CD14-positive monocyte (primary cell): ENCODE results near the gene IL1A. TPM values are rescaled to one million over a fixed set of nuclear protein-coding genes. Genes with fewer than 3 reads are reported as not detected.

ENCODE experiments used
- DNase-seq, 3 donors: peaks; one replicate each; pipeline ENCODE4 v3.0.0-alpha.2; 2011 to 2022
- H2AFZ ChIP-seq: 2 replicates; pipeline ENCODE4 v1.6.0; 2012; ENCODE audit warnings: mild to moderate bottlenecking, low read depth, low read length, inconsistent platforms; ENCODE audit not compliant: insufficient read depth, poor library complexity, severe bottlenecking
- H3K27ac ChIP-seq, 2 donors: 1 replicate in 1 of 2; 2 replicates in 1 of 2; pipeline ENCODE4 v1.5.1; 2012 to 2013; ENCODE audit warnings: low read length in 2 of 2, control low read depth in 1 of 2, inconsistent platforms in 1 of 2, low read depth in 1 of 2, mild to moderate bottlenecking in 1 of 2
- H3K27me3 ChIP-seq, 2 donors: one replicate each; pipeline versions ENCODE4 v1.6.0 to v1.6.1; 2011 to 2013; ENCODE audit warnings: low read length in 2 of 2; ENCODE audit not compliant: control insufficient read depth in 2 of 2, insufficient read depth in 2 of 2
- H3K36me3 ChIP-seq, 2 donors: replicated peaks in 1 of 2; 1 replicate in 1 of 2; 2 replicates in 1 of 2; pipeline versions ENCODE4 v1.5.1 to v1.6.1; 2012 to 2013; ENCODE audit warnings: low read length in 2 of 2, control low read depth in 1 of 2, inconsistent platforms in 1 of 2, mild to moderate bottlenecking in 1 of 2; ENCODE audit not compliant: insufficient read depth in 2 of 2, control insufficient read depth in 1 of 2
- H3K4me1 ChIP-seq, 2 donors: 1 replicate in 1 of 2; 2 replicates in 1 of 2; pipeline versions ENCODE4 v1.5.1 to v1.6.1; 2012 to 2013; ENCODE audit warnings: low read length in 2 of 2, control low read depth in 1 of 2, inconsistent platforms in 1 of 2, mild to moderate bottlenecking in 1 of 2, moderate library complexity in 1 of 2; ENCODE audit not compliant: insufficient read depth in 2 of 2, control insufficient read depth in 1 of 2
- H3K4me2 ChIP-seq: replicated peaks from 2 replicates; pipeline ENCODE3; 2012; ENCODE audit warnings: low read length, moderate library complexity, mild to moderate bottlenecking; ENCODE audit not compliant: poor library complexity, severe bottlenecking; ENCODE audit errors: extremely low read depth
- H3K4me3 ChIP-seq, 3 experiments: fragments of 200-600 bp in 1 of 3; sonication (generic) in 1 of 3; replicated peaks in 1 of 3; 1 replicate in 2 of 3; 2 replicates in 1 of 3; pipeline ENCODE4 v1.5.1; 2011 to 2013; ENCODE audit warnings: low read length in 3 of 3, mild to moderate bottlenecking in 3 of 3, control low read depth in 2 of 3, low read depth in 2 of 3, inconsistent platforms in 1 of 3, moderate library complexity in 1 of 3
- H3K79me2 ChIP-seq: 2 replicates; pipeline ENCODE4 v1.6.0; 2012; ENCODE audit warnings: mild to moderate bottlenecking, control low read depth, inconsistent platforms, low read length, moderate library complexity; ENCODE audit not compliant: insufficient read depth
- H3K9ac ChIP-seq: 2 replicates; pipeline ENCODE4 v1.6.0; 2017; ENCODE audit warnings: low read length, mild to moderate bottlenecking; ENCODE audit not compliant: insufficient read depth, poor library complexity, severe bottlenecking
- H3K9me3 ChIP-seq, 2 donors: replicated peaks in 1 of 2; 1 replicate in 1 of 2; 2 replicates in 1 of 2; pipeline versions ENCODE4 v1.5.1 to v1.6.1; 2012 to 2013; ENCODE audit warnings: low read length in 2 of 2, control low read depth in 1 of 2; ENCODE audit not compliant: control insufficient read depth in 1 of 2, insufficient read depth in 1 of 2
- H4K20me1 ChIP-seq: 2 replicates; pipeline ENCODE4 v1.6.0; 2012; ENCODE audit warnings: mild to moderate bottlenecking, low read length, control low read depth, moderate library complexity; ENCODE audit not compliant: insufficient read depth
- H3K27ac Mint-ChIP-seq, 7 donors: one replicate each; pipeline ENCODE4 v1.8.0; 2020; ENCODE audit warnings: mild to moderate bottlenecking in 7 of 7, mixed read lengths in 7 of 7, moderate library complexity in 6 of 7, inconsistent platforms in 2 of 7
- H3K27me3 Mint-ChIP-seq, 3 donors: one replicate each; pipeline ENCODE4 v1.8.0; 2021 to 2022; ENCODE audit warnings: low read depth in 3 of 3, mild to moderate bottlenecking in 3 of 3, mixed read lengths in 3 of 3, moderate library complexity in 3 of 3, inconsistent platforms in 1 of 3
- H3K36me3 Mint-ChIP-seq, 2 donors: one replicate each; pipeline ENCODE4 v1.8.0; 2020; ENCODE audit warnings: mixed read lengths in 2 of 2, inconsistent platforms in 1 of 2, mild to moderate bottlenecking in 1 of 2
- H3K4me1 Mint-ChIP-seq: one replicate; pipeline ENCODE4 v1.8.0; 2020; ENCODE audit warnings: mild to moderate bottlenecking, mixed read lengths
- H3K4me3 Mint-ChIP-seq, 2 donors: one replicate each; pipeline ENCODE4 v1.8.0; 2020; ENCODE audit warnings: mild to moderate bottlenecking in 2 of 2, mixed read lengths in 2 of 2, moderate library complexity in 1 of 2
- H3K9me3 Mint-ChIP-seq, 7 donors: one replicate each; pipeline ENCODE4 v1.8.0; 2020 to 2022; ENCODE audit warnings: mixed read lengths in 7 of 7, mild to moderate bottlenecking in 6 of 7, moderate library complexity in 6 of 7, inconsistent platforms in 2 of 7
- WGBS: methylation state at CpG from one replicate; pipeline ENCODE4 v1.1.5; 2013; ENCODE audit warnings: missing lambda C conversion rate; ENCODE audit not compliant: insufficient coverage; 5-methylcytosine and 5-hydroxymethylcytosine counted together
- intact Hi-C, 2 donors: fragments of 100-400 bp; cut with micrococcal nuclease; formaldehyde crosslinking; loops; one replicate each; pipeline versions ENCODE4 v1.15.0 to v1.15.1; 2023
- polyA plus RNA-seq, 3 donors: library from polyadenylated mRNA; depleted of rRNA in 1 of 3; unstranded in 2 of 3; stranded (reverse) in 1 of 3; fragments of 300-500 nt in 2 of 3; fragments of >200 nt in 1 of 3; fragmentation: Illumina TruSeq in 2 of 3; gene quantifications; 1 replicate in 2 of 3; 2 replicates in 1 of 3; pipeline ENCODE4 v1.2.3, GENCODE V29; 2012 to 2021
- TF ChIP-seq, protein P1 (sequence below): fragments of 200-600 bp; IDR thresholded peaks from one replicate; pipeline ENCODE4 v1.8.0; 2022; ENCODE audit warnings: antibody characterized with exemption, mild to moderate bottlenecking

IL1A gene
- polyA plus RNA-seq, 3 donors = 0.26 to 0.83 TPM; not detected in 1

DNA sequence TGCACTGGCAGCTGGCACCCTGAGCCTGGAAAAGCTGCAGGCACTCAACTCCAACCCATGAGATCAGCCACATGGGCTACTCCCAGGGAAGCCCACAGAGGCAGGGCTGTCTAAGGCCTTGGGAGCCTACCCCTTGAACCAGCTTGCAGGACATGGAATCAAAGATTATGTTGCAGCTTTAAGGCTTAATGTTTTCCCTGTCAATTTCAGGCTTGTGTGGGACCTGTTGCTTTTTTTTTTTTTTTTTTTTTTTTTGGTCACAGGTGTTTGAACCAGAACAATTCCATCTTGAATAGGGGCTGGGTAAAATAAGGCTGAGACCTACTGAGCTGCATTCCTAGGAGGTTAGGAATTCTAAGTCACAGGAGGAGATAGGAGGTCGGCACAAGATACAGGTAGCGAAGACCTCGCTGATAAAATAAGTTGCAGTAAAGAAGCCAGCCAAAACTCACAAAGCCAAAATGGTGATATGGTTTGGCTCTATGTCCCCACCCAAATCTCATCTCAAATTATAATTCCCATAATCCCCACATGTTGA, 7.5 kb upstream of the IL1A start:
- no peak overlapping the region for H3K9ac ChIP-seq
- H3K36me3 ChIP-seq = no peaks in the 10 kb centered on the region
- no peak overlapping the region for H3K27ac ChIP-seq
- H3K9me3 ChIP-seq = no peaks in the 10 kb centered on the region
- H3K36me3 Mint-ChIP-seq = no peaks in the 10 kb centered on the region
- peaks cover 61% of the 10 kb centered on the region for H3K4me1 Mint-ChIP-seq
- H3K4me3 ChIP-seq = no peak overlapping the region
- WGBS = no CpG with 5 or more reads among the region's 3 CpGs
- TF ChIP-seq, protein P1, sequence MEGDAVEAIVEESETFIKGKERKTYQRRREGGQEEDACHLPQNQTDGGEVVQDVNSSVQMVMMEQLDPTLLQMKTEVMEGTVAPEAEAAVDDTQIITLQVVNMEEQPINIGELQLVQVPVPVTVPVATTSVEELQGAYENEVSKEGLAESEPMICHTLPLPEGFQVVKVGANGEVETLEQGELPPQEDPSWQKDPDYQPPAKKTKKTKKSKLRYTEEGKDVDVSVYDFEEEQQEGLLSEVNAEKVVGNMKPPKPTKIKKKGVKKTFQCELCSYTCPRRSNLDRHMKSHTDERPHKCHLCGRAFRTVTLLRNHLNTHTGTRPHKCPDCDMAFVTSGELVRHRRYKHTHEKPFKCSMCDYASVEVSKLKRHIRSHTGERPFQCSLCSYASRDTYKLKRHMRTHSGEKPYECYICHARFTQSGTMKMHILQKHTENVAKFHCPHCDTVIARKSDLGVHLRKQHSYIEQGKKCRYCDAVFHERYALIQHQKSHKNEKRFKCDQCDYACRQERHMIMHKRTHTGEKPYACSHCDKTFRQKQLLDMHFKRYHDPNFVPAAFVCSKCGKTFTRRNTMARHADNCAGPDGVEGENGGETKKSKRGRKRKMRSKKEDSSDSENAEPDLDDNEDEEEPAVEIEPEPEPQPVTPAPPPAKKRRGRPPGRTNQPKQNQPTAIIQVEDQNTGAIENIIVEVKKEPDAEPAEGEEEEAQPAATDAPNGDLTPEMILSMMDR = no peak
- peaks cover 5 to 10% (median 7%) of the 10 kb centered on the region in 7 donors for H3K9me3 Mint-ChIP-seq
- H3K27me3 Mint-ChIP-seq = peaks cover 2 to 4% (median 2%) of the 10 kb centered on the region in 3 donors
- H3K79me2 ChIP-seq = no peaks in the 10 kb centered on the region
- no peak overlapping the region for H3K4me3 Mint-ChIP-seq
- peaks cover 64 to 77% of the 10 kb centered on the region in 2 donors for H3K4me1 ChIP-seq
- peaks cover 4% of the 10 kb centered on the region for H4K20me1 ChIP-seq
- H3K27ac Mint-ChIP-seq = peak overlapping the region in 1 of 7 donors; percentile 25
- intact Hi-C loops = loop anchor here in 1 of 2 donors (2.0 to 10.0 kb wide), 3 partner anchors 39 to 93 kb away; no protein-coding TSS in a partner anchor
- no peak overlapping the region for H3K4me2 ChIP-seq
- no peaks in the 10 kb centered on the region for H3K27me3 ChIP-seq
- DNase-seq = no peak
- no peak overlapping the region for H2AFZ ChIP-seq

DNA sequence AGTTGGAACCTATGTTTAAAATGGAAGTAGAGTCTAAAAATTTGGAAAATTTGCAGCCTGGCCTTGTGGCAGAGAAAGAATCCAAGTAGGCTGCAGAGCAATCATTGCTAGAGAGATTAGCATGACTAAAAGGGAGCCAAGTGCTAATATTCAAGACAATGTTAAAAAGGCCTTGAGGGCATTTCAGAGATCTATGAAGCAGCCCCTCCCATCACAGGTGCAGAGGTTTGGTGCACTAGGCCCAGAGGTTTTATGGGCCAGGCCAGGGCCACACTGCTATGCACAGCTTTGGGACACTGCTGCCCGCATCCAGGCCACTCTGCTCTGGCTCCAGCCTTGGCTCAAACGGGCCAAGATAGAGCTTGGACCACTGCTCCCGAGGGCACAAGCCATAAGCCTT, 6.7 kb upstream of the IL1A start:
- Mint-ChIP-seq H3K4me3 (no peak overlapping the region), H3K9me3 (peaks cover 5 to 10% (median 7%) of the 10 kb centered on the region in 7 donors), H3K27ac (peak overlapping the region in 2 of 7 donors; percentile 35 to 77), H3K27me3 (peaks cover 2 to 7% (median 4%) of the 10 kb centered on the region in 3 donors), H3K4me1 (peaks cover 64% of the 10 kb centered on the region), H3K36me3 (no peaks in the 10 kb centered on the region)
- Histone ChIP-seq H3K27me3 (no peaks in the 10 kb centered on the region), H3K9me3 (no peaks in the 10 kb centered on the region), H4K20me1 (peaks cover 4% of the 10 kb centered on the region), H3K4me3 (no peak overlapping the region), H3K27ac (no peak overlapping the region), H3K4me1 (peaks cover 63 to 81% of the 10 kb centered on the region in 2 donors), H3K36me3 (no peaks in the 10 kb centered on the region), H2AFZ (no peak overlapping the region), H3K4me2 (no peak overlapping the region), H3K9ac (no peak overlapping the region), H3K79me2 (no peaks in the 10 kb centered on the region)
- TF ChIP-seq, protein P1 = no peak
- no peak for DNase-seq
- WGBS = 96% methylated on average over 3 of the region's 3 CpGs
- intact Hi-C loops = loop anchor here in 1 of 2 donors (5.0 to 10.0 kb wide), 2 partner anchors 39 to 94 kb away; no protein-coding TSS in a partner anchor
